CD8-positive, alpha-beta memory T cell (primary cell): Measurements from ENCODE around the gene POLE. TPM values are rescaled to one million over a fixed set of nuclear protein-coding genes. Genes with fewer than 3 reads are reported as not detected.

Source experiments
- CTCF ChIA-PET: fragments of 350-600 bp; sonication (Branson Sonifier 250); formaldehyde crosslinking; loops from one replicate; lab custom pipeline; 2021; ENCODE audit warnings: antibody characterized with exemption; lab: Charles Lee
- POLR2A ChIA-PET: fragments of 350-600 bp; sonication (Branson Sonifier 250); formaldehyde crosslinking; loops from one replicate; lab custom pipeline; 2021; ENCODE audit warnings: antibody characterized with exemption; lab: Charles Lee
- DNase-seq, 5 donors: peaks; one replicate each; pipeline versions ENCODE4 v3.0.0 to v3.0.0-alpha.2; 2020 to 2022; ENCODE audit warnings: mixed read lengths in 1 of 5
- H3K27ac ChIP-seq: one replicate; pipeline ENCODE4 v1.7.0; 2013; ENCODE audit warnings: low read depth, mild to moderate bottlenecking, low read length, moderate library complexity
- H3K27me3 ChIP-seq: 2 replicates; pipeline ENCODE4 v1.7.0; 2013; ENCODE audit warnings: low read length, mild to moderate bottlenecking; ENCODE audit not compliant: insufficient read depth, poor library complexity, severe bottlenecking
- H3K36me3 ChIP-seq: 2 replicates; pipeline ENCODE4 v1.7.0; 2013; ENCODE audit warnings: mild to moderate bottlenecking, low read length, moderate library complexity; ENCODE audit not compliant: insufficient read depth
- H3K4me1 ChIP-seq: 2 replicates; pipeline ENCODE4 v1.7.0; 2013; ENCODE audit warnings: mild to moderate bottlenecking, low read length, moderate library complexity; ENCODE audit not compliant: insufficient read depth
- H3K4me3 ChIP-seq: 2 replicates; pipeline ENCODE4 v1.7.0; 2013; ENCODE audit warnings: mild to moderate bottlenecking, low read length
- H3K9me3 ChIP-seq: 2 replicates; pipeline ENCODE4 v1.7.0; 2013; ENCODE audit warnings: mild to moderate bottlenecking, low read length
- H3K27ac Mint-ChIP-seq, 8 donors: one replicate each; pipeline ENCODE4 v1.8.0; 2020 to 2021; ENCODE audit warnings: mixed read lengths in 8 of 8, mild to moderate bottlenecking in 6 of 8, inconsistent platforms in 3 of 8, moderate library complexity in 3 of 8
- H3K27me3 Mint-ChIP-seq, 2 donors: one replicate each; pipeline ENCODE4 v1.8.0; 2020 to 2021; ENCODE audit warnings: mixed read lengths in 2 of 2, mild to moderate bottlenecking in 1 of 2, moderate library complexity in 1 of 2
- H3K36me3 Mint-ChIP-seq, 3 donors: one replicate each; pipeline ENCODE4 v1.8.0; 2020 to 2021; ENCODE audit warnings: mixed read lengths in 3 of 3, inconsistent platforms in 1 of 3, mild to moderate bottlenecking in 1 of 3
- H3K4me1 Mint-ChIP-seq, 3 donors: one replicate each; pipeline ENCODE4 v1.8.0; 2020 to 2021; ENCODE audit warnings: mixed read lengths in 3 of 3, inconsistent platforms in 1 of 3, mild to moderate bottlenecking in 1 of 3
- H3K4me3 Mint-ChIP-seq, 7 donors: one replicate each; pipeline ENCODE4 v1.8.0; 2020 to 2021; ENCODE audit warnings: mixed read lengths in 7 of 7, mild to moderate bottlenecking in 6 of 7, moderate library complexity in 4 of 7, inconsistent platforms in 2 of 7
- H3K9me3 Mint-ChIP-seq, 5 donors: one replicate each; pipeline ENCODE4 v1.8.0; 2020 to 2022; ENCODE audit warnings: mixed read lengths in 5 of 5, mild to moderate bottlenecking in 3 of 5, moderate library complexity in 2 of 5, inconsistent platforms in 1 of 5
- polyA plus RNA-seq: library from polyadenylated mRNA; unstranded; fragments of 300-500 nt; fragmentation: Illumina TruSeq; gene quantifications from one replicate; pipeline ENCODE4 v1.2.3, GENCODE V29; 2021
- total RNA-seq, 2 experiments: library from RNA; stranded (reverse); gene quantifications; one replicate each; pipeline ENCODE4 v1.2.3, GENCODE V29; 2021

The POLE gene
- total and polyA plus RNA-seq, 3 experiments from 2014 or later: 4.2 to 117 (median 109) TPM

GRCh38 chr12:132672116-132672515 is 15.0 kb downstream of the POLE start:
- H3K9me3 ChIP-seq: no peaks in the 10 kb centered on the region
- no peaks in the 10 kb centered on the region for H3K27me3 ChIP-seq
- H3K4me1 Mint-ChIP-seq: peaks cover 3 to 6% (median 4%) of the 10 kb centered on the region in 3 donors
- no peak overlapping the region for H3K4me3 Mint-ChIP-seq
- H3K36me3 Mint-ChIP-seq: peaks cover 0 to 83% (median 25%) of the 10 kb centered on the region in 3 donors
- H3K36me3 ChIP-seq: peaks cover 26% of the 10 kb centered on the region
- CTCF ChIA-PET: no interaction called here
- H3K27ac ChIP-seq: no peak overlapping the region
- H3K4me3 ChIP-seq: no peak overlapping the region
- H3K9me3 Mint-ChIP-seq: no peaks in the 10 kb centered on the region
- POLR2A ChIA-PET: no interaction called here
- DNase-seq: no peak
- no peaks in the 10 kb centered on the region for H3K4me1 ChIP-seq
- H3K27ac Mint-ChIP-seq: peak overlapping the region in 1 of 8 donors; percentile 93
- H3K27me3 Mint-ChIP-seq: no peaks in the 10 kb centered on the region

DNA sequence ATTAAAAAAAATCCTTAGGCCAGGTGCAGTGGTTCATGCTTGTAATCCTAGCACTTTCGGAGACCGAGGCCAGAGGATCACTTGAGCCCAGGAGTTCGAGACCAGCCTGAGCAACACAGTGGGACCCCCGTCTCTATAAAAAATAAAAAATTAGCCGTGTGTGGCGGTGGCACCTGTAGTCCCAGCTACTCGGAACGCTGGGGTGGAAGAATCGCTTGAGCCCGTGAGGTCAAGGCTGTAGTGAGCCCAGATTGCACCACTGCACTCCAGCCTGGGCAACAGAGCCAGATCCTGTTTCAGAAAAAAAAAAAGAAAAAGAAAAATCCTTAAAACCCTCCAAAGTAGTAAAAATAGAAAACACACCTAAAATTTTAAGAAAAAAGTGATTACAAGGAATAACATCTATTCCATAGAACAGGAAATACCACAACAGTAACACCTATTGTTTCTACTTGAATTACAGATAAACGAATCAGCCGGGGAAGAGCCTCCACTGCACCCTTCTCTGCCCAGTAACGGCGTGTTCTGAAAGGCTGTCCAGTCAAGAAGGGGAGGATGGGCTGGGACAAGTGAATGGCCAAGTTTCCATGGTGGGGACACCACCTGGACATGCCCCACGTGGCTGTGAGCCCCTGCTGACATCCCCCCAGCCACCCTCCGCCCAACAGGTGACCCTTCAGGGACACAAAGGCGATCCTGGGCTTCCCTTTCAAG is 17.8 kb downstream of the POLE start:
- Mint-ChIP-seq H3K4me1 (peaks cover 3 to 6% (median 4%) of the 10 kb centered on the region in 3 donors), H3K9me3 (no peaks in the 10 kb centered on the region), H3K27me3 (no peaks in the 10 kb centered on the region), H3K27ac (no peak overlapping the region), H3K36me3 (peaks cover 19 to 84% (median 29%) of the 10 kb centered on the region in 3 donors), H3K4me3 (no peak overlapping the region)
- Histone ChIP-seq H3K4me1 (no peaks in the 10 kb centered on the region), H3K4me3 (no peak overlapping the region), H3K27ac (no peak overlapping the region), H3K9me3 (no peaks in the 10 kb centered on the region), H3K36me3 (peaks cover 11% of the 10 kb centered on the region), H3K27me3 (no peaks in the 10 kb centered on the region)
- DNase-seq: no peak
- ChIA-PET POLR2A (no interaction called here), CTCF (no interaction called here)

DNA sequence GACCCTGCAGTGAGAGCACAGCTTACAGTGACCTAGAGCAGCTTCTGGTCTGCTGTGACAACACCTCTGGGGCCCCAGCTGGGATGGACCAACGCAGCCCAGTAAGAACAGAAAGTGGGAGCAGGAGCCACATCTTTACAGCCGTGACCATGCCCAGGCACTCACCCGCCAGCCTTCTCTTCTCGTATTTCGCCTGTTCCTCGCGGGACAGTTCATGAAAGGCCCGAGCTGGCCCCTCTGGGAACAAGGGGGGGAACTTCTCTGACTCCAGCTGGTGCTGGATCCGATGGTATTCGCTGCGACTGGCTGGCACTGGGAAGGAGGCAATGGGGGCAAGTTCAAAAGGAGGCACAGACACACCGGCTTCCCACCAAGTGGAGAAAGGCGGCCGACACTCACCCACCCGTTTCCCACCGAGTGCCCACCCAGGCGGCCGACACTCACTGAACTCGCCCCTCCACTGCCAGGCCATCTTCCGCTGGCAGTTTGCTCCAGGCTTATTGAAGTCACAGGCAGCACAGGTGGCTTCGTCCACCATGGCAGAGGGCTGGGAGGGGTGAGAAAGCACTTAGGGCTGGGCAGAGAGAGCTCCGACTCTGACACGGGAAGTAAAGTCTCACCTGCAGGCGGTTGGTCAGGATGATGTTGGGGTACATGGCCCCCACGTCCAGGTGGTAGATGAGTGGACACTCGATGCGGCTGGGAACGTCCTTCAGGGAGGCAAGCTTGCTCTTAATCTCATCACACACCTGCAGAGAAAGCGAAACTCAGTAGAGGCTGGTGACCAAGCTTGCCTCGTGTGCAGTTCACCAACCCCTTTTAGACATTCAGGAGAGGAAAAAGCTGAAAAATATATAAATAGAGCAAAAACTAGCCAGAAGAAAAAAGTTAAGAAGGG is 18.7 kb downstream of the POLE start:
- H3K36me3 ChIP-seq: peaks cover 11% of the 10 kb centered on the region
- CTCF ChIA-PET: no interaction called here
- no peaks in the 10 kb centered on the region for H3K9me3 ChIP-seq
- Mint-ChIP-seq H3K27ac (peak overlapping the region in 1 of 8 donors; percentile 81), H3K4me3 (no peak overlapping the region), H3K4me1 (peaks cover 3 to 4% (median 4%) of the 10 kb centered on the region in 3 donors), H3K36me3 (peaks cover 19 to 83% (median 27%) of the 10 kb centered on the region in 3 donors), H3K27me3 (no peaks in the 10 kb centered on the region), H3K9me3 (no peaks in the 10 kb centered on the region)
- H3K27me3 ChIP-seq: no peaks in the 10 kb centered on the region
- no peak overlapping the region for H3K27ac ChIP-seq
- H3K4me3 ChIP-seq: no peak overlapping the region
- no peaks in the 10 kb centered on the region for H3K4me1 ChIP-seq
- DNase-seq: no peak
- POLR2A ChIA-PET: no interaction called here

GRCh38 chr12:132665794-132666193 is 21.3 kb downstream of the POLE start:
- no peaks in the 10 kb centered on the region for H3K9me3 Mint-ChIP-seq
- ChIA-PET CTCF (no interaction called here), POLR2A (interaction anchor here (0.5 kb wide), 1 partner anchor 12 kb away, joined by 3 read pairs; no protein-coding TSS in a partner anchor)
- Histone ChIP-seq H3K36me3 (peaks cover 6% of the 10 kb centered on the region), H3K4me1 (no peaks in the 10 kb centered on the region), H3K27ac (no peak overlapping the region), H3K4me3 (no peak overlapping the region), H3K27me3 (no peaks in the 10 kb centered on the region), H3K9me3 (no peaks in the 10 kb centered on the region)
- H3K4me3 Mint-ChIP-seq: no peak overlapping the region
- no peaks in the 10 kb centered on the region for H3K27me3 Mint-ChIP-seq
- DNase-seq: no peak
- peaks cover 4 to 10% (median 6%) of the 10 kb centered on the region in 3 donors for H3K4me1 Mint-ChIP-seq
- no peak overlapping the region for H3K27ac Mint-ChIP-seq
- peaks cover 19 to 88% (median 28%) of the 10 kb centered on the region in 3 donors for H3K36me3 Mint-ChIP-seq

- Mint-ChIP-seq H3K27me3 (no peaks in the 10 kb centered on the region), H3K4me3 (no peak overlapping the region), H3K9me3 (no peaks in the 10 kb centered on the region), H3K36me3 (peaks cover 19 to 92% (median 28%) of the 10 kb centered on the region in 3 donors), H3K27ac (no peak overlapping the region), H3K4me1 (peaks cover 4 to 10% (median 6%) of the 10 kb centered on the region in 3 donors)
- Histone ChIP-seq H3K9me3 (no peaks in the 10 kb centered on the region), H3K4me1 (peaks cover 3% of the 10 kb centered on the region), H3K27me3 (no peaks in the 10 kb centered on the region), H3K36me3 (peaks cover 6% of the 10 kb centered on the region), H3K4me3 (no peak overlapping the region), H3K27ac (no peak overlapping the region)
- ChIA-PET POLR2A (interaction anchor here (0.5 kb wide), 1 partner anchor 11 kb away, joined by 3 read pairs; no protein-coding TSS in a partner anchor), CTCF (no interaction called here)
- DNase-seq: no peak
Measured at GRCh38 chr12:132665149-132665491, 22.0 kb downstream of the POLE start.

- CTCF ChIA-PET: no interaction called here
Measured at GRCh38 chr12:132664206-132665148, 22.7 kb downstream of the POLE start.

DNA sequence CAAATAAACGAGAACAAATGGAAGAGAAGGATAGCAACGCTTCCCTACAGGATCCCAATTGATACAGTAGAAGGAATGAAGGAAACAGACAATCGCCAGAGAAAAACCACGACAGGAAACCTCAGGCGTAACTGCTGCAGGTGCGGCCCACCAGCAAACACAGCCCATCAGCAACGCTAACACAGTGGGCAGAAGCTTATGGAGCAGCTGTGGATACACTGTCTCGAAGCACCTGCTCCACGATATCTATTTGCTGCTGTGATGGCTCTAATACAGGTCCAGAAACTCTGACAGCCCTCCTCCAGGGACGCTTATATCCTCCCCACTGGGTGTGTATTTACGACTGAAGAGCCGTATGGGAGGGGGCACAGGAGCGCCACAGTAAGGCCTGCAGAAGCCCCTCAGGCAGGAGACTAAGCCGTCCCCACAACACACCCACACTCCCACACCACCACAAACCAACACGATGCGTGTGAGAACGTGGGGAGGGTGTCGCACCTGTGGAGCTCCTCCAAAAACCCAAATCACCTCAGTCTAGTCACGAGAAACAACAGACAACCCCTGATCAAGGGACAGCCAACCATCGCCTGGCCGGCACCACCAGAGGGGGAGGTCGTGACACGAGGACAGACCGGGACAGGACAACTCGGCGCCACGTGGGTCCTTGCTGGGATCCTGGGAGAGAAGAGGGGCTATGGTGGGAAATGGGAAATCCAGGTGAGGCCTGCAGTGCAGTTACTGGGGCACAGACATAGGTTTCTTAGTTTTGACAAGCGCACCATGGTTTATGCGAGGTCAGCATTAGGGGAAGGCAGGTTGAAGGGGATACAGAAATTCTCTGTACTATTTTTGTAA is 24.0 kb downstream of the POLE start:
- no peak overlapping the region for H3K4me3 Mint-ChIP-seq
- H3K9me3 Mint-ChIP-seq: no peaks in the 10 kb centered on the region
- Histone ChIP-seq H3K4me3 (no peak overlapping the region), H3K27ac (no peak overlapping the region), H3K27me3 (no peaks in the 10 kb centered on the region), H3K4me1 (peaks cover 11% of the 10 kb centered on the region), H3K36me3 (peaks cover 16% of the 10 kb centered on the region), H3K9me3 (no peaks in the 10 kb centered on the region)
- ChIA-PET CTCF (no interaction called here), POLR2A (no interaction called here)
- H3K4me1 Mint-ChIP-seq: peaks cover 4 to 10% (median 6%) of the 10 kb centered on the region in 3 donors
- peak overlapping the region in 4 of 8 donors; percentile 1 to 68 (median 30) for H3K27ac Mint-ChIP-seq
- peaks cover 19 to 95% (median 28%) of the 10 kb centered on the region in 3 donors for H3K36me3 Mint-ChIP-seq
- DNase-seq: no peak
- no peaks in the 10 kb centered on the region for H3K27me3 Mint-ChIP-seq

More at GRCh38 chr12:132664206-132665148, 22.7 kb downstream of the POLE start:
- Mint-ChIP-seq H3K27me3 (no peaks in the 10 kb centered on the region), H3K36me3 (peaks cover 19 to 94% (median 28%) of the 10 kb centered on the region in 3 donors), H3K9me3 (no peaks in the 10 kb centered on the region), H3K27ac (no peak overlapping the region), H3K4me3 (no peak overlapping the region), H3K4me1 (peaks cover 4 to 10% (median 6%) of the 10 kb centered on the region in 3 donors)
- Histone ChIP-seq H3K4me1 (peaks cover 9% of the 10 kb centered on the region), H3K36me3 (peaks cover 6% of the 10 kb centered on the region), H3K27me3 (no peaks in the 10 kb centered on the region), H3K4me3 (no peak overlapping the region), H3K9me3 (no peaks in the 10 kb centered on the region), H3K27ac (no peak overlapping the region)
- DNase-seq: no peak
- POLR2A ChIA-PET: no interaction called here
